Uterus (tissue), 2 donors: ENCODE data around the gene MARCHF6.

ENCODE experiments used
- POLR2A ChIP-seq, 2 donors: fragments of 450-650 bp; IDR thresholded peaks; one replicate each; pipeline ENCODE4 v1.6.1; 2016; ENCODE audit warnings: antibody characterized with exemption in 2 of 2, mild to moderate bottlenecking in 1 of 2, moderate library complexity in 1 of 2
- TF ChIP-seq, protein P1 (sequence below), 4 experiments: fragments of 200-600 bp in 2 of 4; fragments of 450-650 bp in 2 of 4; sonication (generic) in 2 of 4; IDR thresholded peaks; one replicate each; pipeline ENCODE4 v1.5.1; 2016 to 2019; ENCODE audit warnings: antibody characterized with exemption in 4 of 4, mild to moderate bottlenecking in 2 of 4, moderate library complexity in 1 of 4

DNA sequence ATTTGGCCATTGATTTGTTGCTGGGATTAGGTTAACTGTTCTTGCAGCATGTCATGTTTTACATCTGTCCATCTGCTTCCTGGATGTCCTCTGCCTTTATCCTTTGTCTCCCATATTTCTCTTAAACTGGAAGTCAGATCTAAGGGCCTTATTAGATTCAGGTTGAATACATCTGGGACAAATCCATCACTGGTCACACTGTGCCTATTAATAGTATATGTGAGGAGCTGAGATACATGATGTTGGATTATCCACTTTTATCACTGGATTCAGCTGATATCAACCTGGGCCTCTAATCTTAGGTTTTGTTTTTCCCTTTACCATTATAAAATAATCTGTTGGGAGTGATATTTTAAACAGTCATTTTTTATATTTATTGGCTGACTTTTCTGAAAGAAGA, 46.3 kb downstream of the MARCHF6 start:
- TF ChIP-seq, protein P1, sequence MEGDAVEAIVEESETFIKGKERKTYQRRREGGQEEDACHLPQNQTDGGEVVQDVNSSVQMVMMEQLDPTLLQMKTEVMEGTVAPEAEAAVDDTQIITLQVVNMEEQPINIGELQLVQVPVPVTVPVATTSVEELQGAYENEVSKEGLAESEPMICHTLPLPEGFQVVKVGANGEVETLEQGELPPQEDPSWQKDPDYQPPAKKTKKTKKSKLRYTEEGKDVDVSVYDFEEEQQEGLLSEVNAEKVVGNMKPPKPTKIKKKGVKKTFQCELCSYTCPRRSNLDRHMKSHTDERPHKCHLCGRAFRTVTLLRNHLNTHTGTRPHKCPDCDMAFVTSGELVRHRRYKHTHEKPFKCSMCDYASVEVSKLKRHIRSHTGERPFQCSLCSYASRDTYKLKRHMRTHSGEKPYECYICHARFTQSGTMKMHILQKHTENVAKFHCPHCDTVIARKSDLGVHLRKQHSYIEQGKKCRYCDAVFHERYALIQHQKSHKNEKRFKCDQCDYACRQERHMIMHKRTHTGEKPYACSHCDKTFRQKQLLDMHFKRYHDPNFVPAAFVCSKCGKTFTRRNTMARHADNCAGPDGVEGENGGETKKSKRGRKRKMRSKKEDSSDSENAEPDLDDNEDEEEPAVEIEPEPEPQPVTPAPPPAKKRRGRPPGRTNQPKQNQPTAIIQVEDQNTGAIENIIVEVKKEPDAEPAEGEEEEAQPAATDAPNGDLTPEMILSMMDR (IDR thresholded peaks at IDR 0.05) = no peak
- no peak for TF ChIP-seq POLR2A (IDR thresholded peaks at IDR 0.05)
